Activated naive CD8-positive, alpha-beta T cell treated with anti-CD3 and anti-CD28 coated beads, Interleukin-2, amount 10 ng/mL, durations not matched to agents 7 days and 5 days (primary cell): Measurements from ENCODE around the gene MNAT1. TPM values are rescaled to one million over a fixed set of nuclear protein-coding genes. Genes with fewer than 3 reads are reported as not detected.

Source experiments
- ATAC-seq: fragments of 150-1000 bp; cut with Tn5 transposase; one replicate; pipeline ENCODE4 v1.10.0; 2021; ENCODE audit warnings: low read depth, moderate library complexity
- POLR2A ChIA-PET: fragments of 350-600 bp; sonication (Branson Sonifier 250); formaldehyde crosslinking; loops from one replicate; lab custom pipeline; 2021; ENCODE audit warnings: antibody characterized with exemption; lab: Charles Lee
- DNase-seq: peaks from one replicate; pipeline ENCODE4 v3.0.0; 2021
- H3K27ac Mint-ChIP-seq: one replicate; pipeline ENCODE4 v1.8.0; 2022; ENCODE audit warnings: mild to moderate bottlenecking, mixed read lengths
- H3K27me3 Mint-ChIP-seq: one replicate; pipeline ENCODE4 v1.8.0; 2022; ENCODE audit warnings: mild to moderate bottlenecking, moderate library complexity, mixed read lengths
- H3K36me3 Mint-ChIP-seq: one replicate; pipeline ENCODE4 v1.8.0; 2021; ENCODE audit warnings: mild to moderate bottlenecking, mixed read lengths
- H3K4me1 Mint-ChIP-seq: one replicate; pipeline ENCODE4 v1.8.0; 2021; ENCODE audit warnings: mixed read lengths
- H3K4me3 Mint-ChIP-seq: one replicate; pipeline ENCODE4 v1.8.0; 2022; ENCODE audit warnings: mild to moderate bottlenecking, moderate library complexity, mixed read lengths
- H3K9me3 Mint-ChIP-seq: one replicate; pipeline ENCODE4 v1.8.0; 2021; ENCODE audit warnings: mixed read lengths
- total RNA-seq, 2 experiments: library from RNA; stranded (reverse); gene quantifications; one replicate each; pipeline ENCODE4 v1.2.3, GENCODE V29; 2021

The MNAT1 gene
- total RNA-seq, 2 experiments from 2014 or later, result 33.5 to 33.9 TPM

DNA sequence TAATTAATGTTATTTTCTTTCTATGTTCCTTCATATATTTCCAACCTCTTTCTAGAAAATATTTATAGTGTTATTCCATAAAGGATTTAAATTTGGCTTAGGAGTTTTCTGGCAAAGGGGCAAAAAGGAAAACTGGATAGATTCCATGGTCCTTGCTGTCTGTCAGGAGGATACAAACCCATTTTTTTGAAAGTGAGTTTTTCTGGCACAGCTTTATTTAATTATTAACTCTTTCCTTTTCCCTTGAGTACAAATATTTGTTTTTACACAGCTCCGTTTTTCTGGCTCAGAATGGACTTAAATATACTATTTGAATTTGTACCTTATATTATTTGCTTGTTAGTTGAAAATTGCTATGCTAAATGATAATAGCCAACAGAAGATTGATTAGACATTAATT, 56.3 kb downstream of the MNAT1 start:
- peaks cover 19% of the 10 kb centered on the region for H3K36me3 Mint-ChIP-seq
- H3K27me3 Mint-ChIP-seq, result no peaks in the 10 kb centered on the region

DNA sequence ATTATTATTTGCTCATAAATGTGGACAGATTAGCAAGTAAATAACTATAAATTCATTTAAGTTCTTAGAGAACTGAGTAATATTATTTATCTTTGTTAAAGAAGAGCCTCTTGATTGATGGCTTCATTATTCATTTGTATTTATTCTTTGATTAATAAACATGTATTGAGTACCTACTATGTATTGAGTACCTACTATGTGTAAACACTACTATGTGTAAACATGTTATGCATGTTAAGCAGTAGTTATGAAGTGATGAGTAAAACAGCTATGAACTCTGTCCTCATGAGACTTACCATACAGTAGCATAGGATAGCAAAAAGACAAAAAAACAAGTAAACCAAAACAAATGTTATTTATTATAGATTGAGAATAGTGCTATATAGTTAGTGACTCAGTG, 61.9 kb downstream of the MNAT1 start:
- no peaks in the 10 kb centered on the region for H3K9me3 Mint-ChIP-seq
- no peaks in the 10 kb centered on the region for H3K27me3 Mint-ChIP-seq
- ATAC-seq (no peak), DNase-seq (no peak)
- H3K4me3 Mint-ChIP-seq, result no peak overlapping the region
- no peak overlapping the region for H3K27ac Mint-ChIP-seq
- peaks cover 29% of the 10 kb centered on the region for H3K36me3 Mint-ChIP-seq
- no peaks in the 10 kb centered on the region for H3K4me1 Mint-ChIP-seq
- POLR2A ChIA-PET, result no interaction called here

More for the DNA sequence above, 56.3 kb downstream of the MNAT1 start:
- no peak overlapping the region for H3K27ac Mint-ChIP-seq
- ATAC-seq, result no peak
- peaks cover 2% of the 10 kb centered on the region for H3K4me1 Mint-ChIP-seq
- no peaks in the 10 kb centered on the region for H3K9me3 Mint-ChIP-seq
- no peak for DNase-seq
- POLR2A ChIA-PET, result no interaction called here
- H3K4me3 Mint-ChIP-seq, result no peak overlapping the region

- Mint-ChIP-seq H3K9me3 (no peaks in the 10 kb centered on the region), H3K4me1 (no peaks in the 10 kb centered on the region), H3K36me3 (peaks cover 29% of the 10 kb centered on the region), H3K4me3 (no peak overlapping the region), H3K27me3 (no peaks in the 10 kb centered on the region), H3K27ac (no peak overlapping the region)
- POLR2A ChIA-PET, result no interaction called here
- ATAC-seq, result no peak
- DNase-seq, result no peak
Observed at GRCh38 chr14:60800409-60800808, 65.8 kb downstream of the MNAT1 start.

DNA sequence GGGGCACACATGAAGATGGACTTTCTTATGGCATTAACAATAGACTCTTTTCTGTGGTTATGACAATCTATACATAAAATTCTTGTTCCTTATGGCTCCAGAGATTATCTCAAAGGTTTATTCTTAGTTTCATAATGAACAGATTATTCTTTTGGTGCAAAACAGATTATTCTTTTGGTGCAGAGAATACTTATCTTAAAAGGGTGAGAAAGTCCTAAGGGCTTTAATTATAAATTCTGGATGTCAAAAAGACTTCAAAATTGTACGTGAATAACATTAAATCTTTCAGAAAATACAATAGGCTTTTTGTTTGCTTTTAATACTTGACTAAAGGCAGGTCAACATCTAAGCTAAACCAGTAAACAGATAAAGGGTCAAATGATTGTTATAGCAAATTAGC, 69.3 kb downstream of the MNAT1 start:
- no peaks in the 10 kb centered on the region for H3K4me1 Mint-ChIP-seq
- no peak overlapping the region for H3K4me3 Mint-ChIP-seq
- H3K36me3 Mint-ChIP-seq, result peaks cover 32% of the 10 kb centered on the region
- no peaks in the 10 kb centered on the region for H3K9me3 Mint-ChIP-seq
- no peak overlapping the region for H3K27ac Mint-ChIP-seq
- POLR2A ChIA-PET, result no interaction called here
- H3K27me3 Mint-ChIP-seq, result no peaks in the 10 kb centered on the region
- ATAC-seq (no peak), DNase-seq (no peak)

- peaks cover 25% of the 10 kb centered on the region for H3K36me3 Mint-ChIP-seq
- no peaks in the 10 kb centered on the region for H3K4me1 Mint-ChIP-seq
- no peak overlapping the region for H3K4me3 Mint-ChIP-seq
- POLR2A ChIA-PET, result no interaction called here
- DNase-seq, result no peak
- H3K9me3 Mint-ChIP-seq, result no peaks in the 10 kb centered on the region
- no peak for ATAC-seq
- H3K27ac Mint-ChIP-seq, result no peak overlapping the region
- H3K27me3 Mint-ChIP-seq, result no peaks in the 10 kb centered on the region
Observed at GRCh38 chr14:60805841-60806430, 71.4 kb downstream of the MNAT1 start.

DNA sequence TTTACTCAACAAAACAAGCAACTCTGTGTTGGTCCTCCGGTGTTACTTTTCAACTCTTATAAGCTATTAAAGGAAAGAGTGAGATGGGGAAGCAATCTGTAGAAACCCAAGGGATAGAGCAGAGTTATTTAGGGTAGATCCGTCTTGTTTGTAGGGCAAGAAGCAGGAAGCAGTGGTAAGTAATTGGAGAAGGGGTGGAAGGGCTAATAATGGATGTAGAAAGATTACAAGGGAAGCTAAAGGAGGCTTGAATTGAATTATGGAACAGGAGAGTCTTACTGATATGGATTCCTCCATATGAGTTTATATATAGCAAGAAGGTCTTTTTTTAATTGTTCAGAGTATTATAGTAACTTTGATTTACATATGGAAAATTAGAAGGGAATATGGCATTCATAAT, 72.7 kb downstream of the MNAT1 start:
- DNase-seq, result no peak
- H3K27me3 Mint-ChIP-seq, result no peaks in the 10 kb centered on the region
- no peaks in the 10 kb centered on the region for H3K4me1 Mint-ChIP-seq
- POLR2A ChIA-PET, result no interaction called here
- ATAC-seq, result no peak
- H3K36me3 Mint-ChIP-seq, result peaks cover 27% of the 10 kb centered on the region
- H3K4me3 Mint-ChIP-seq, result no peak overlapping the region
- H3K27ac Mint-ChIP-seq, result no peak overlapping the region
- no peaks in the 10 kb centered on the region for H3K9me3 Mint-ChIP-seq

GRCh38 chr14:60807971-60808370, 73.4 kb downstream of the MNAT1 start:
- Mint-ChIP-seq H3K4me1 (no peaks in the 10 kb centered on the region), H3K27ac (no peak overlapping the region), H3K27me3 (no peaks in the 10 kb centered on the region), H3K36me3 (peaks cover 31% of the 10 kb centered on the region), H3K9me3 (no peaks in the 10 kb centered on the region), H3K4me3 (no peak overlapping the region)
- no peak for ATAC-seq
- POLR2A ChIA-PET, result no interaction called here
- no peak for DNase-seq

DNA sequence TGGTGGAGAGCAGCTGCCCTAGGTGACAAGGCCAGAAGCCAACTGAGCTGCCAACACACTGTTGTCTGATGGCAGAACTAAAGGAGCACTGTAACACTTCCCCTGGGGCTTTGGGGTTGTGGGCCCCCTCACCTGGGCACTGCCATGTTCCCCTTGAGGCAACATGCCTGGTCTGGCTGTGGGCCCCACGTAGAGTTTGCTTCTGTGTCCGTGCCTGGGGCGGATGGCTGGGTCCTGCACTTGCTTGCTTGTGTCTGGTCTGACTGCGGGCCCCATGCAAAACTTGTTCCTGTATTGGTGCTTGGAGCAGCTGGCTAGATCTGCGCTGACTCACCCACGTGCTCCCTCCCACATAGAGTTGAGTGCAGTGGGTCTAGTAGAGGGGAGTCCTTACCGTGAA, 78.4 kb downstream of the MNAT1 start:
- H3K27ac Mint-ChIP-seq, result no peak overlapping the region
- no peak for ATAC-seq
- peaks cover 2% of the 10 kb centered on the region for H3K4me1 Mint-ChIP-seq
- no peaks in the 10 kb centered on the region for H3K27me3 Mint-ChIP-seq
- POLR2A ChIA-PET, result no interaction called here
- H3K9me3 Mint-ChIP-seq, result no peaks in the 10 kb centered on the region
- H3K4me3 Mint-ChIP-seq, result no peak overlapping the region
- H3K36me3 Mint-ChIP-seq, result peaks cover 22% of the 10 kb centered on the region
- no peak for DNase-seq

DNA sequence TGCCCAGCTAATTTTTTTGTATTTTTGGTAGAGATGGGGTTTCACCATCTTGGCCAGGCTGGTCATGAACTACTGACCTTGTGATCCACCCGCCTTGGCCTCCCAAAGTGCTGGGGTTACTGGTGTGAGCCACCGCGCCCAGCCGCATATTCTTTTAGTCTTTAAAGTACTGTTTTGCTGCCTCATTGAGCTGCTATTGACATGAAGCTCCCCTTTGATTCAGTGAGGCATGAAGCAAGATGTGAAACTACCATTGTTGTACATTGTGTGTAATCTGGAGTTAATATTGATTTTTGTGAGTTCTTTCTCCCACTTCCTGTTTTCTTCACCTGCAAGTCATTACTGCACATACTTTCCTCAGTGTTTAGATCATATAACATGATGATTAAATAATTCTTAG, 80.8 kb downstream of the MNAT1 start:
- Mint-ChIP-seq H3K9me3 (no peaks in the 10 kb centered on the region), H3K4me1 (peaks cover 2% of the 10 kb centered on the region), H3K4me3 (no peak overlapping the region), H3K27ac (no peak overlapping the region), H3K27me3 (no peaks in the 10 kb centered on the region), H3K36me3 (peaks cover 18% of the 10 kb centered on the region)
- DNase-seq, result no peak
- ATAC-seq, result no peak
- POLR2A ChIA-PET, result no interaction called here

DNA sequence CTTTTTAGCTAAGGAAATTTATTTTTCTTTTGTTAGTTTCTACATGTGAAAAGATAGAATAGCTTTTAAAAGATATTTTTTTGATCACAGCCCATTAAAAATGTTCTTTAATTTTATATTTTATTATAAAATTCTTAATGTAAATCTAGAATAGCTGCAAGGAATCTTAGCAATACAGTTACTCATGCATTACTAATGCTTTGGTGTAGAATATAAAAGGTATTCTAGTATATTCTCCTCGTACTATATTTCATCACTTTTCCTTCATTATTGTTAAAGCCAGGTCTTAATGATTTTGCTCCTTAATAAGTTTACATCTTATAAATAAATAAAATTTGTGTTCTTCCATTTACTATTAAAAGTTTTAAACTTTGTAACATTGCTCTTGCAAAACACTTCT, 82.6 kb downstream of the MNAT1 start:
- DNase-seq (no peak), ATAC-seq (no peak)
- POLR2A ChIA-PET, result no interaction called here
- H3K9me3 Mint-ChIP-seq, result no peaks in the 10 kb centered on the region
- H3K36me3 Mint-ChIP-seq, result peaks cover 18% of the 10 kb centered on the region
- H3K4me1 Mint-ChIP-seq, result peaks cover 2% of the 10 kb centered on the region
- H3K27ac Mint-ChIP-seq, result no peak overlapping the region
- no peaks in the 10 kb centered on the region for H3K27me3 Mint-ChIP-seq
- no peak overlapping the region for H3K4me3 Mint-ChIP-seq

DNA sequence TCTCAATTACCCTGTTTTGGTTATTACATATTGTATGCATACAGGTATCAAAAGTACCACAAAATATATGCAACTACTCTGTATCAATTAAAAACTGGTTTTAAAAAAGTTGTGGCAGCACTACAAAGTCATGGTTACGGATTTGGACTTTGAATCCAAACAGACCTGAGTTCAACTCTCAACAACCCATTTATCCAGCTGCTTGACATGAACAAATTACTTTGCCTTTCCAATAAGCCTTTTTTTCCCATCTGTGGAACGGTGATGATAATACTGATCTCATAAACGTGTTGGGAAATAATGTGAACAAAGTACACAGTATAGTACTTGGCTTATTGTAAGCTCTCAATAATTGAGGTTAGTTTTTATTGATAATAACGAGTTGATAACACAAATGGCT, 85.0 kb downstream of the MNAT1 start:
- ATAC-seq (no peak), DNase-seq (no peak)
- H3K9me3 Mint-ChIP-seq, result no peaks in the 10 kb centered on the region
- POLR2A ChIA-PET, result no interaction called here
- H3K36me3 Mint-ChIP-seq, result peaks cover 7% of the 10 kb centered on the region
- H3K27ac Mint-ChIP-seq, result no peak overlapping the region
- H3K4me1 Mint-ChIP-seq, result peaks cover 2% of the 10 kb centered on the region
- H3K4me3 Mint-ChIP-seq, result no peak overlapping the region
- no peaks in the 10 kb centered on the region for H3K27me3 Mint-ChIP-seq

- no peak for ATAC-seq
- peaks cover 3% of the 10 kb centered on the region for H3K4me1 Mint-ChIP-seq
- H3K4me3 Mint-ChIP-seq, result no peak overlapping the region
- H3K27ac Mint-ChIP-seq, result no peak overlapping the region
- H3K9me3 Mint-ChIP-seq, result peaks cover 7% of the 10 kb centered on the region
- POLR2A ChIA-PET, result no interaction called here
- DNase-seq, result no peak
- H3K36me3 Mint-ChIP-seq, result peaks cover 48% of the 10 kb centered on the region
- H3K27me3 Mint-ChIP-seq, result no peaks in the 10 kb centered on the region
Observed at GRCh38 chr14:60838601-60839000, 104.0 kb downstream of the MNAT1 start.

GRCh38 chr14:60839057-60839456, 104.5 kb downstream of the MNAT1 start:
- H3K9me3 Mint-ChIP-seq, result peaks cover 5% of the 10 kb centered on the region
- H3K27me3 Mint-ChIP-seq, result no peaks in the 10 kb centered on the region
- peaks cover 3% of the 10 kb centered on the region for H3K4me1 Mint-ChIP-seq
- no peak overlapping the region for H3K4me3 Mint-ChIP-seq
- no peak for ATAC-seq
- no peak for DNase-seq
- H3K27ac Mint-ChIP-seq, result no peak overlapping the region
- POLR2A ChIA-PET, result no interaction called here
- peaks cover 43% of the 10 kb centered on the region for H3K36me3 Mint-ChIP-seq

- peaks cover 42% of the 10 kb centered on the region for H3K36me3 Mint-ChIP-seq
- no peak for ATAC-seq
Observed at GRCh38 chr14:60839657-60840056, 105.1 kb downstream of the MNAT1 start.

DNA sequence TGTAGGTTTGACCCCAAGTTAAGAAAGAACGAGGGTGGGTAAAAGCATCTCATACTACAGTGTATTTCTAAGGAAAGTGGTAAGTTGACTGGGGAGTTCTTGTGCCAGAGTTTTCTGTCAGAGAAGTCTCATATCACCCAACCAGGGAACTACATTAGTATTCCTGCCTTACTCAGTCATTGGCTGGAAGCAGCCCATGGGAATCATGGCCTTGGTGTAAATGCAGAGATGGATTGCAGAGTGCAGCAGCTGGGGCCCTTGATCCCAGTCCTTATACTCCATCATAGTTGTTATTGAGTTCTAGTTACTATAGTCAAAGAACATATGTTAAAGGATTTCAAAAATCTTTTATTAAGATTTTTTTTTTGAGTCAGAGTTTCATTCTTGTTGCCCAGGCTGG, 105.8 kb downstream of the MNAT1 start:
- no peak overlapping the region for H3K4me3 Mint-ChIP-seq
- H3K9me3 Mint-ChIP-seq, result peaks cover 4% of the 10 kb centered on the region
- DNase-seq (no peak), ATAC-seq (no peak)
- H3K36me3 Mint-ChIP-seq, result peaks cover 38% of the 10 kb centered on the region
- POLR2A ChIA-PET, result no interaction called here
- peaks cover 3% of the 10 kb centered on the region for H3K4me1 Mint-ChIP-seq
- H3K27ac Mint-ChIP-seq, result no peak overlapping the region
- no peaks in the 10 kb centered on the region for H3K27me3 Mint-ChIP-seq

More at GRCh38 chr14:60839657-60840056, 105.1 kb downstream of the MNAT1 start:
- Mint-ChIP-seq H3K4me1 (peaks cover 3% of the 10 kb centered on the region), H3K4me3 (no peak overlapping the region), H3K27me3 (no peaks in the 10 kb centered on the region), H3K27ac (no peak overlapping the region), H3K9me3 (peaks cover 5% of the 10 kb centered on the region)
- POLR2A ChIA-PET, result no interaction called here
- no peak for DNase-seq
